ENCODE measurements around the gene CTU1. TPM values are rescaled to one million over a fixed set of nuclear protein-coding genes. Genes with fewer than 3 reads are reported as not detected.

CTU1 gene
- total and polyA plus RNA-seq, 2 donors (not counting 1 experiment from before 2014, with no cell fraction given): 8.1 to 8.4 TPM

GRCh38 chr19:51148580-51148979 lies 40.4 kb upstream of the CTU1 start:
- ATAC-seq (ENCODE audit: low read depth): no peak
- peaks cover 0 to 26% (median 3%) of the 10 kb centered on the region in 4 experiments for H3K27me3 ChIP-seq (replicated peaks in 1 of 4; ENCODE audit: control extremely low read depth in 1 of 4, control insufficient read depth in 3 of 4, insufficient read depth in 4 of 4, low read length in 3 of 4)
- Mint-ChIP-seq H3K27me3 (peaks cover 49% of the 10 kb centered on the region), H3K9me3 (ENCODE audit: insufficient read depth) (no peaks in the 10 kb centered on the region), H3K4me1 (peaks cover 3% of the 10 kb centered on the region), H3K27ac (no peak overlapping the region), H3K4me3 (no peak overlapping the region)
- H3K9me3 ChIP-seq (ENCODE audit: control extremely low read depth in 1 of 3, control insufficient read depth in 2 of 3, insufficient read depth in 1 of 3, low read length in 2 of 3): peaks cover 0 to 4% (median 0%) of the 10 kb centered on the region in 3 donors
- no peak for DNase-seq
- H3K4me1 ChIP-seq (ENCODE audit: control insufficient read depth in 2 of 2, insufficient read depth in 2 of 2, low read length in 2 of 2): no peaks in the 10 kb centered on the region
- H3K36me3 ChIP-seq (replicated peaks in 1 of 2; ENCODE audit: control extremely low read depth in 1 of 2, control insufficient read depth in 1 of 2, extremely low read depth in 1 of 2, insufficient read depth in 2 of 2, low read length in 1 of 2): no peaks in the 10 kb centered on the region
- ChIA-PET POLR2A (no interaction called here), CTCF (interaction anchor here (1.1 kb wide), 1 partner anchor 10 kb away, joined by 4 read pairs; no protein-coding TSS in a partner anchor)
- TF ChIP-seq, protein P1, sequence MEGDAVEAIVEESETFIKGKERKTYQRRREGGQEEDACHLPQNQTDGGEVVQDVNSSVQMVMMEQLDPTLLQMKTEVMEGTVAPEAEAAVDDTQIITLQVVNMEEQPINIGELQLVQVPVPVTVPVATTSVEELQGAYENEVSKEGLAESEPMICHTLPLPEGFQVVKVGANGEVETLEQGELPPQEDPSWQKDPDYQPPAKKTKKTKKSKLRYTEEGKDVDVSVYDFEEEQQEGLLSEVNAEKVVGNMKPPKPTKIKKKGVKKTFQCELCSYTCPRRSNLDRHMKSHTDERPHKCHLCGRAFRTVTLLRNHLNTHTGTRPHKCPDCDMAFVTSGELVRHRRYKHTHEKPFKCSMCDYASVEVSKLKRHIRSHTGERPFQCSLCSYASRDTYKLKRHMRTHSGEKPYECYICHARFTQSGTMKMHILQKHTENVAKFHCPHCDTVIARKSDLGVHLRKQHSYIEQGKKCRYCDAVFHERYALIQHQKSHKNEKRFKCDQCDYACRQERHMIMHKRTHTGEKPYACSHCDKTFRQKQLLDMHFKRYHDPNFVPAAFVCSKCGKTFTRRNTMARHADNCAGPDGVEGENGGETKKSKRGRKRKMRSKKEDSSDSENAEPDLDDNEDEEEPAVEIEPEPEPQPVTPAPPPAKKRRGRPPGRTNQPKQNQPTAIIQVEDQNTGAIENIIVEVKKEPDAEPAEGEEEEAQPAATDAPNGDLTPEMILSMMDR (IDR thresholded peaks at IDR 0.05): no peak
- no peak for TF ChIP-seq EZH2 (IDR thresholded peaks at IDR 0.05; ENCODE audit: borderline replicate concordance, insufficient read depth, low read depth, low read length, poor library complexity, severe bottlenecking)
- no peaks in the 10 kb centered on the region for H4K20me1 ChIP-seq (ENCODE audit: control insufficient read depth, insufficient read depth, low read length, poor library complexity, severe bottlenecking)
- H3K4me2 ChIP-seq (replicated peaks; ENCODE audit: low read depth, low read length, poor library complexity, severe bottlenecking): no peak overlapping the region
- no peak overlapping the region for H3K27ac ChIP-seq (ENCODE audit: low read length in 2 of 2)
- no peak overlapping the region for H2AFZ ChIP-seq (ENCODE audit: insufficient read depth, low read depth, low read length, poor library complexity, severe bottlenecking)
- H3K9ac ChIP-seq (ENCODE audit: low read length): no peak overlapping the region
- 0% methylated on average over 1 of the region's 3 CpGs for WGBS (ENCODE audit: insufficient coverage)
- H3K4me3 ChIP-seq (ENCODE audit: control extremely low read depth in 1 of 5, extremely low read depth in 1 of 5, insufficient read depth in 1 of 5, low read depth in 2 of 5, low read length in 4 of 5): no peak overlapping the region
- intact Hi-C loops (cut with micrococcal nuclease): no loop called here
- no peaks in the 10 kb centered on the region for H3K79me2 ChIP-seq (ENCODE audit: control insufficient read depth, insufficient read depth, low read length)

GRCh38 chr19:51147663-51148062 lies 39.5 kb upstream of the CTU1 start:
- Mint-ChIP-seq H3K9me3 (ENCODE audit: insufficient read depth) (no peaks in the 10 kb centered on the region), H3K27ac (no peak overlapping the region), H3K4me1 (peaks cover 3% of the 10 kb centered on the region), H3K4me3 (no peak overlapping the region), H3K27me3 (peaks cover 40% of the 10 kb centered on the region)
- Histone ChIP-seq H2AFZ (ENCODE audit: insufficient read depth, low read depth, low read length, poor library complexity, severe bottlenecking) (no peak overlapping the region), H3K9ac (ENCODE audit: low read length) (no peak overlapping the region), H3K4me2 (replicated peaks; ENCODE audit: low read depth, low read length, poor library complexity, severe bottlenecking) (no peak overlapping the region), H3K27me3 (replicated peaks in 1 of 4; ENCODE audit: control extremely low read depth in 1 of 4, control insufficient read depth in 3 of 4, insufficient read depth in 4 of 4, low read length in 3 of 4) (peaks cover 0 to 20% (median 3%) of the 10 kb centered on the region in 4 experiments), H3K4me3 (ENCODE audit: control extremely low read depth in 1 of 5, extremely low read depth in 1 of 5, insufficient read depth in 1 of 5, low read depth in 2 of 5, low read length in 4 of 5) (no peak overlapping the region), H3K9me3 (ENCODE audit: control extremely low read depth in 1 of 3, control insufficient read depth in 2 of 3, insufficient read depth in 1 of 3, low read length in 2 of 3) (peaks cover 0 to 4% (median 0%) of the 10 kb centered on the region in 3 donors), H3K27ac (ENCODE audit: low read length in 2 of 2) (no peak overlapping the region), H3K4me1 (ENCODE audit: control insufficient read depth in 2 of 2, insufficient read depth in 2 of 2, low read length in 2 of 2) (no peaks in the 10 kb centered on the region), H3K79me2 (ENCODE audit: control insufficient read depth, insufficient read depth, low read length) (no peaks in the 10 kb centered on the region), H3K36me3 (replicated peaks in 1 of 2; ENCODE audit: control extremely low read depth in 1 of 2, control insufficient read depth in 1 of 2, extremely low read depth in 1 of 2, insufficient read depth in 2 of 2, low read length in 1 of 2) (no peaks in the 10 kb centered on the region), H4K20me1 (ENCODE audit: control insufficient read depth, insufficient read depth, low read length, poor library complexity, severe bottlenecking) (no peaks in the 10 kb centered on the region)
- intact Hi-C loops (cut with micrococcal nuclease): no loop called here
- TF ChIP-seq EZH2 (IDR thresholded peaks at IDR 0.05; ENCODE audit: borderline replicate concordance, insufficient read depth, low read depth, low read length, poor library complexity, severe bottlenecking): no peak
- TF ChIP-seq, protein P1 (IDR thresholded peaks at IDR 0.05): no peak
- no peak for ATAC-seq (ENCODE audit: low read depth)
- POLR2A ChIA-PET: no interaction called here
- DNase-seq: no peak
- CTCF ChIA-PET: no interaction called here
- no CpG with 5 or more reads among the region's 1 CpG for whole genome bisulfite sequencing (ENCODE audit: insufficient coverage)

All from B cell (primary cell).